GM23248 (cell line): ENCODE measurements around the gene DGKI.

Source experiments
- EZH2 ChIP-seq: fragments of 200-600 bp; sonication (generic); IDR thresholded peaks from 2 replicates; pipeline ENCODE4 v1.6.1; 2018; ENCODE audit warnings: antibody characterized with exemption, mild to moderate bottlenecking; ENCODE audit not compliant: insufficient read depth, poor library complexity, severe bottlenecking
- EZH2phosphoT487 ChIP-seq: fragments of 200-600 bp; sonication (generic); IDR thresholded peaks from 2 replicates; pipeline ENCODE4 v1.6.1; 2018; ENCODE audit warnings: antibody characterized with exemption, moderate library complexity, mild to moderate bottlenecking, low read depth; ENCODE audit not compliant: insufficient read depth

- TF ChIP-seq EZH2phosphoT487, result no peak
- no peak for TF ChIP-seq EZH2
These were observed 92.6 kb downstream of the DGKI start for GRCh38 chr7:137753948-137754851.
